HG03442 (cell line): ENCODE results near the gene ASAH2.
"Not testable (repeated sequence)": the region's sequence is repeated elsewhere in the genome, so short reads cannot be mapped to it uniquely, and the experiment has no call there.

Source experiments
- ATAC-seq: cut with Tn5 transposase; IDR thresholded peaks from one replicate; pipeline ENCODE4 v1.9.1; 2021; ENCODE audit warnings: mild to moderate bottlenecking, moderate library complexity; ENCODE audit not compliant: unreplicated experiment

Gene ASAH2

GRCh38 chr10:50251394-50251793, at the start of gene ASAH2:
ASAH2 (minus strand) TSS chr10:50251516; CDS start chr10:50248610, 2,906 bp downstream.
- no peak for ATAC-seq

DNA sequence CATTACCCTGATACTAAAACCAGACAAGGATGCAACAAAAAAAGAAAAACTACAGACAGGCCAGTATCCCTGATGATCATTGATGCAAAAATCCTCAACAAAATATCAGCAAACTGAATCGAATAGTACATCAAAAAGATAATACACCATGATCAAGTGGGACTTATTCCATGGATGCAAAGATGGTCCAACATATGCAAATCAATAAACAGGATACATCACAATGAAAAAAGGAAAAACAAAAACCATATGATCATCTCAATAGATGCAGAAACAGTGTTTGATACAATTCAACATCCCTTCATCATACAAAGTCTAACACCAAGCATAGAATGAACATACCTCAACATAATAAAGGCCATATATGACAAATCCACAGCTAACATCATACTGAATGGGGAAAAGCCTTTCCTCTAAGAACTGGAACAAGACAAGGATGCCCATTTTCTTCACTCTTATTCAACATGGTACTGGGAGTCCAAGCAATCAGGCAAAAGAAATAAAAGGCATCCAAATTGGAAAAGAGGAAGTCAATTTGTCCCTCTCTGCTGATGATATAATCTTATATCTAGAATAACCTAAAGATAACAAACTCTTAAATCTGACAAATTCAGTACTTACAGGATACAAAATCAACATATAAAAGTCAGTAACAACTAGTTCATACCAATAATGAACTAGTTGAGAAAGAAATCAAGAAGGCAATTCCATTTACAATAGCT, 48.8 kb upstream of the ASAH2 start:
- ATAC-seq: no peak

- no peak for ATAC-seq
Observed at GRCh38 chr10:50295367-50295766, 44.1 kb upstream of the ASAH2 start.

GRCh38 chr10:50294582-50294981, 43.3 kb upstream of the ASAH2 start:
- no peak for ATAC-seq

GRCh38 chr10:50293513-50294313, 42.4 kb upstream of the ASAH2 start:
- ATAC-seq: peak; percentile 30

DNA sequence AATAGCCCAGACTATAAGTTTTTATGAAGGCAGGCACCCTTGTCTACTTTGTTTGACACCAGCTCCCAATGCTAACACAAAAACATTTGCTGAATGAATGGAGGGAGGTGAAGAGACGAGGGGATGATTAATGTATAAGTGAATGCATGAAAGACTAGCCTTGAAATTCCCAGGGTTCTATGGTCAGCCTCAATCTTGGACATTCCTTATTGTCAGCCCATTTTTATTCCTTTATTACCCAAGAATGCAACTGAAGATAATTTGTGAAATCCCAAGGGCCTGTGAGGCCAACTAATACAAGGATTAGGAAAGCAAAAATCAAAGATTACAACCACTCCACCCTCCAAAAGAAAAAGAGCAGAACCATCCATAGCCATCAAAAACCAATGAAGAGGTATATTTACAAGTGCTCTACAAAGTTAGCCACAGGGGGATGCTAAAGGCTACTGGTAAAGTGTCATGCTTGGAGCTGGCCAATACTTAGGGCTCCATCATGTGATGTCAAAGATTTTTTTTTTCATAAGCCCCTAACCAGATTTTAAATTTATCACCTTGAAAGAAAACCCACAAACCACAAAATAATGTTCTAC, 40.0 kb upstream of the ASAH2 start:
- ATAC-seq: no peak

DNA sequence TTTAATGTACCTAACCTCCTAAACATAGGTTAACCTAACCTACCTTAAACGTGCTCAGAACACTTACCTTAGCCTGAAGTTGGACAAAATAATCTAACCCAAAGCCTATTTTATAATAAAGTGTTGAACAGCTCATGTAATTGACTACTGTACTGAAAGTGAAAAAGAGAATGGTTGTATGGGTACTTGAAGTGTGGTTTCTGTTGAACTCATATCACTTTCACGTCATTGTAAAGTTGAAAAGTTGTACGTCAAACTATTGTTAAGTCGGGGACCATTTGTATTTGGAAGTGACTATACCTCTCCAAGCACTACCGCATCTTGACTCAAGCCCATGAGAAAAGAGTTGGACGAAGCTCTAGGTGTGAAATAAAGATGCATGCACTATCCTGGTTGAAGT, 37.9 kb upstream of the ASAH2 start:
- no peak for ATAC-seq

DNA sequence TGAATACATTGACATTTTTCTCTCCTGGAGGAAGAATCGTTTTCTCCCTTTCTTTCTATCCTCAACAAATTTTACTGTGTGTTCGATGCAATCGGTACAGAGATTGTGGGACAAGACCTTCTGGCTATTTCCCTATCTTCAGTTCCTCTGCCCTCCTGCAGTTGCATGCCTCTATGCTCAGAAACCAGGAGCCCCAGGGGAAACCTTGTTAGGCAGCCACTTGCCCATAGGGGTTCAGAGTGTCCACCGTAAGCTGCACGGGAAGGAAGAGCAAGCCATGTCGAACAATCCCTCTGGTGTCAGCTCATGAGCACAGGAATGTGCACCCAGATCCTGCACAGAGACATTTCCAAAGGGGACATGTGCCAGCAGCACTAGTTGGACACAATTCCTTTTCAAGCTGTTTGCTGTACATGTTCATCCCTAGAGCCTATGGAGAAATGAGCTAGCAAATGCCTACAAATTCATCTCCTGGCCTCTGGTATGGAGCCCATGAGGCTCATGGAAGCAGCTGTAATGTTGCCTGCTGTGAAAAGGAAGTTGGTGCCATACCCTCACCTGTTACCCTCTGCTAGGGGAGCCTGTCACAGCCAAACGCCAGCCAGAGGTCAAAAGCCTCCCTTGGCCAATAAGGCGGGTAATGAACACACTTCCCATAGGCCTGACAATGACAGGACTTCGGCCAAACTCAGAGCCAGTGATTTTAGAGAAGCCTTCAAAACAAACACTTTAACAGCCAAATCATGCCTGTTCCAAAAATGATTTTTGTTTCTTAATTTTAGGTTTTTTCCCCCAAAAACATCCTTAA, 35.9 kb upstream of the ASAH2 start:
- ATAC-seq: no peak

GRCh38 chr10:50286517-50286916, 35.2 kb upstream of the ASAH2 start:
- ATAC-seq: no peak

DNA sequence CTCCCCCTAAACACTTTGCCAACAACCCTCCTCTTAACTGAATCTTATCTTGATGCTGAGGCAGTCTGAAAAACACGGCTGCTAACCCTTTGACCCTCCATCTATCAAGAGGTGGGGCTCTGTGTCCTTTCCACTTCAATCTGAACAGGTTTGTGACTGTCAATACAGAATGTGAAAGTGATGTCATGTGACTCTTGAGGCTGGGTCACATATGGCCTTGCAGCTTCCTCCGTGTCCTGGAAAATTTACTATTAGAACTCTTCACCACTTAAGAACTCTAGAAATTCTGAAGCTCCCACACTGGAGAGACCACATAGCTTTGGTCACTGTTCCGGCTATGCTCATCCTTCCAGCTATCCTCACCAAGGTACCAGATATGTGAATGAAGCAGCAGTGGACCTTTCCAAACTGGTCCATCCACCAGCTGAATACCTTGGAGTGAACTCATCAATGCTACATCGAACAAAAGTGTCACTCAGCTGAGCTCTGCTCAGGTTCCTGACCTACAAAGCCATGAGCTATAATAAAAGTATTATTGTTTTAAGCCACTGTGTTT, 30.7 kb upstream of the ASAH2 start:
- no peak for ATAC-seq

GRCh38 chr10:50281210-50281966, 30.1 kb upstream of the ASAH2 start:
- ATAC-seq: no peak

GRCh38 chr10:50280049-50280841, 28.9 kb upstream of the ASAH2 start:
- ATAC-seq: no peak

DNA sequence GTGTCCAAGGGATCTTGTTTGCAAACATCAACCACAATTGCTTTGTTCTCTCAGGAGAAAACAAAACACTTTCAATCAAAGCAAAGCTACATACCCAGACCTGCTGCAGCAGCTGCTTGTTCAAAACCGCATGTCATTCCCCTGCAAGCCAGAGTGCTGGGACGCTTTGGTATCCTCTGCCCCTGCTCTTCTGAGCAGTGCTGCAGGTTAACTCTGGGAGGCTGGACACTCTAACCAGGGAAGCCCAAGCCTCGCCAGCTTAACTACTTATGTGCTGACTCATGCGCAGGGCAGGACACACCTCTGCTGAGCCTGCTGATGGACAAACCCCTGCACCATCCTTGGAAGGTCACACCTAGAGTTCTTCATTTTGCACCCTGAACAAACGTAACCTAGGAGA, 28.2 kb upstream of the ASAH2 start:
- ATAC-seq: no peak

DNA sequence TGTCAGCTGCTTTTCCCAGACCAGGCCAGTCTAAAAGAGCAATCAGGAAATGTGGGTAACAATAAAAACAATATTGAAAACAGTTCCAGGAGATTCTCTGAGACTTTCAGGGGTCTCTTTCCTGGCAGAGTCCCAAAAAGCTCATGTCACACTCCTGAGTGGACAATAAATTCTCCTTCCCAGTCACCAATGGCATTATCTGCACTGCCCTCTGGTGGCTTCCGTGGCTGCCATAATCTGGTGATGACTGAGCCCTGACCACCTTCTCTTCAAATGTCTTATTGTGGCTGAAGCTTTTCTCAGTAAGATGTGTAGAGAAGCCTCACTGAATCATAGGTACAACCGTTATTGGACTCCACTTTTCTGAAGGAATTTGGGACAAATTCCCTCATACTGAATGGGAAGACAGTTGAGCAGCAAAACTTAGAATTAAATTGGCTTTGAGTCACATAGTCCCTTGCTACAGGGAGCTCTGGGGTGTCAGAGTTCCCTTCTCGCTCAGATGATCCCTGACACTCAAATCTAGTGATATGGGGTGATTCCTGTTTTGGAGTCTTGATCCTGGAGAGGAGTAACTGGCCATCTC, 24.4 kb upstream of the ASAH2 start:
- peak; percentile 70 for ATAC-seq

DNA sequence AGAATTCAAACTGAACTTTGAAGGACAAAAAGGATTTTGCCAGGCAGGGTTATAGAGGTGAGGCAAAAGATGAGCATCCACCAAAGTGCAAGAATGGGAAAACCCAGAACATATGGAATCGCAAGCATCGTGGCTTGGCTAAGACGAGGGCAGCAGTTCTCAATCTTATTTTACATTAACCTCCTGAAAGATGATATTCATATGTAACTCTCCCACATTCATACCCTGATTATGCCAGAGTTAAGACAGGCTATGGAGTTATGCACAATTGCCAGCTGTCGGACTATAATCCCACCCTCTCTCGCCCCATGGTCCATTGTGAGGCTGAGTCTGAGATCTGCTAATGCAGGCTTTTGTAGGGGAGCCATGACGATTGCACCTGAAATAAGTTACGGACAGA, 21.2 kb upstream of the ASAH2 start:
- ATAC-seq: no peak

DNA sequence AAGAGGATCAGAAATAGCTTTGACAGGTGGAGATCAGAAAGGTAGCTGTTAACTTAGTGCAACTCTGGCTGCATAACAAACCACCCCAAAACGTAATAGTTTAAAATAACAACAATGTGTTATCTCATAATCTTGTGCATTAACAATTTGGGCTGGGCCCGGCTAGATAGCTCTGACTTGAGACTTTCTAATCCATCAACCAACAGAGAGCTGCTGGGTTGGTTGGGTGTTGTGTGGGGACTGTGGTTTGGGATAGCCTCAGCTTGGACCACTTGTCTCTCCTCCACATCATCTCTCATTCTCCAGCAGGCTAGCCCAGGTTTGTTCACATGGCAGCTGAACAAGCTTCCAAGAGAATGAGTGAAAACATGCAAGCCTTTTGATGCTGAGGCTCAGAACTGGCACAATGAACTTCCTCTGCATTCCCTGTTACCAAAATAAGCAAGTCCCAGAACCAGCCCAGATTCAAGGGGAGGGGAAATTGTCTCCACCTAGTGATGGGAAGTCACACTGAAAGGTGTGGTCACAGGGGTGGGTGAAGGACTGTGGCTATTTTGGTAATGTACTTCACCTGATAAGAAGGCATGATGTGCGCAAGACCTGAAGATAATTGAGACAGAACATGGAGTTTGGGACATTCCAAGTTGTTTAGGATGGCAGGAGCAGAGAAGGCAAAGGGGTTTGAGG, 20.4 kb upstream of the ASAH2 start:
- ATAC-seq: no peak

GRCh38 chr10:50267877-50268276, 16.6 kb upstream of the ASAH2 start:
- ATAC-seq: not testable (repeated sequence)

DNA sequence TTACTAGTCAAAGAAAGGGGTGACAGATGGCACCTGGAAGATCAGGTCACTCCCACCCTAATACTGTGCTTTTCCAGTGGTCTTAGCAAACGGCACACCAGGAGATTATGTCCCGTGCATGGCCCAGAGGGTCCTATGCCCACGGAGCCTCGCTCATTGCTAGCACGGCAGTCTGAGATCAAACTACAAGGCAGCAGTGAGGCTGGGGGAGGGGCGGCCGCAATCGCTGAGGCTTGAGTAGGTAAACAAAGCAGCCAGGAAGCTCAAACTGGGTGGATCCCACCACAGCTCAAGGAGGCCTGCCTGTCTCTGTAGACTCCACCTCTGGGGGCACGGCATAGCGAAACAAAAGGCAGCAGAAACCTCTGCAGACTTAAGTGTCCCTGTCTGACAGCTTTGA, 11.3 kb upstream of the ASAH2 start:
- not testable (repeated sequence) for ATAC-seq
